ENCODE data around the gene CLIC1. TPM values are rescaled to one million over a fixed set of nuclear protein-coding genes. Genes with fewer than 3 reads are reported as not detected.
"Not testable (repeated sequence)": the region's sequence is repeated elsewhere in the genome, so short reads cannot be mapped to it uniquely, and the experiment has no call there.

CLIC1 gene
- total and polyA plus RNA-seq, 5 donors: 99.4 to 153 (median 116) TPM

DNA sequence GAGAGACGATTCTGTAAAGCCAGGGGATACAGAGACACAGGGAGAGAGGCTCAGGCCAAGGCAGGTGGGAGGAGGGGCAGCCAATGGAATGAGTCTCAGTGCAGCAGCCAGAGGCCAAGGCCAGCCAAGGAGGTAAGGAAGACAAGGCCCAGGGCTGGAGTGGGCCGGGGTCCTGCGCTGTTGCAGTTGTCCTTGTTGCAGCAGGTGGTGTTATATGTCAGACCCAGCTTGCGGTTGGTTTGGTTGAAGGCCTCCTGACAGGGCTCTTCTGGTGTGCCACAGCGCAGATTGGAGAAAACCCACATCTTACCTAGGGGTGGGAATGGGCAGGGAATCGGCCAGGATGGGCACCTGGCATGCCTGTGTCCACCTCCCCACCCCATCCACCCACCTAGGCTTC, 17.3 kb downstream of the CLIC1 start:
- intact Hi-C loops (cut with DNase I): no loop called here

DNA sequence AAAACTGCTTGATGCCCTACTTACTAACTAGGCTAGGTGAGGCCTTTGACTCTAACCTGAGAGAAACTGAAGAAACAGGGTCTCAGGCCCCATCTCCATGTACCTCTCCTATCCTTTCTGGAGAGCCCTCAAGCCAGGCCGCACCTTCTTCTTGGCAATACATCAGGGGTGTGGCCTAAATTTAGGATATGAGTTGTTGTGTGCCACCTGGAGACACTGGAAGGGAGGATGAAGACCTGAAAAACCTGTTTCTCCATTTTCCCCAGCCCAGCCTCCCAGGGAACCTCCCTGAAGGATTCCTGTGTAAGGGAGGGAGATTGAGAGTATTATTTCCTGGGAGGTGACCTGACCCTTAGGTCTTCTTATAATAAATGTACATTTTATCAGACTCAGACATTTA, 18.1 kb downstream of the CLIC1 start:
- no peaks in the 10 kb centered on the region for H3K9me3 ChIP-seq (ENCODE audit: control insufficient read depth, low read length)
- DNase-seq (no peak), ATAC-seq (no peak)
- H3K27ac ChIP-seq (ENCODE audit: low read length): no peak overlapping the region
- H3K27me3 ChIP-seq (ENCODE audit: control insufficient read depth, insufficient read depth): no peaks in the 10 kb centered on the region
- H3K4me1 ChIP-seq (ENCODE audit: control insufficient read depth, insufficient read depth, low read length): no peaks in the 10 kb centered on the region
- intact Hi-C loops (cut with DNase I): no loop called here
- 86% methylated on average over 1 of the region's 1 CpG for WGBS
- no peak overlapping the region for H3K4me3 ChIP-seq (ENCODE audit: low read length)

More for the DNA sequence above, 17.3 kb downstream of the CLIC1 start:
- H3K27me3 ChIP-seq (ENCODE audit: control insufficient read depth, insufficient read depth): no peaks in the 10 kb centered on the region
- no peaks in the 10 kb centered on the region for H3K4me1 ChIP-seq (ENCODE audit: control insufficient read depth, insufficient read depth, low read length)
- ATAC-seq: no peak
- H3K27ac ChIP-seq (ENCODE audit: low read length): no peak overlapping the region
- WGBS: 85% methylated on average over 6 of the region's 6 CpGs
- no peaks in the 10 kb centered on the region for H3K9me3 ChIP-seq (ENCODE audit: control insufficient read depth, low read length)
- DNase-seq: no peak
- no peak overlapping the region for H3K4me3 ChIP-seq (ENCODE audit: low read length)

DNA sequence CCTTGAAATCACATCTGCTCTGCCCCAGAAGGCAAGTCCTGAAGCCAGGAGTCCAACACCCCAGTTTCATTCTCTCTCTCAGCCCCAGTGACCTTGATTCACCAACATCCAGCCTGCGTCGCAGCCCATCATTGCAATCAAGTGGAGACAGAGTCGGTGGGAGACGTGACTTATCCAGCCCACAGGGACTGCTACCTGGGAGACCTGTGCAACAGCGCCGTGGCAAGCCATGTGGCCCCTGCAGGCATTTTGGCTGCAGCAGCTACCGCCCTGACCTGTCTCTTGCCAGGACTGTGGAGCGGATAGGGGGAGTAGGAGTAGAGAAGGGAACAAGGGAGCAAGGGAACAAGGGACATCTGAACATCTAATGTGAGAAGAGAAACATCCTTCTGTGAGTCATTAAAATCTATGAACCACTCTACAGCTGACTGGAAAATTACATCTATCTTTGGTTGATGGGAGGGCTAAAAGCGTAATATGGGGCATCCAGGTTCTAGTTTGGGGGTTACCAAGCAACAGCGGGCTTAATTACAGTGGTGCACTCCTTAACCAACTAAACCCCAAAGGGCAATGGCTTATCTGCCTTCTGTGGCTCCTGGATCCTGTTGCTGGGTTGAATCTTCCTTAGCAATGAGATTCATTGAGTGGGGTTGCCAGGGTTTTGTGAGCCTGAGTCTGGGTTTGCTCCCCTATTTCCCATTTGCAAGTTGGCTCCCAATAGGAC, 18.7 kb downstream of the CLIC1 start:
- no peak for DNase-seq
- Histone ChIP-seq H3K4me3 (ENCODE audit: low read length) (no peak overlapping the region), H3K27ac (ENCODE audit: low read length) (no peak overlapping the region), H3K4me1 (ENCODE audit: control insufficient read depth, insufficient read depth, low read length) (no peaks in the 10 kb centered on the region), H3K9me3 (ENCODE audit: control insufficient read depth, low read length) (no peaks in the 10 kb centered on the region), H3K27me3 (ENCODE audit: control insufficient read depth, insufficient read depth) (no peaks in the 10 kb centered on the region)
- 66% methylated on average over 10 of the region's 10 CpGs for WGBS
- ATAC-seq: no peak
- intact Hi-C loops (cut with DNase I): no loop called here

DNA sequence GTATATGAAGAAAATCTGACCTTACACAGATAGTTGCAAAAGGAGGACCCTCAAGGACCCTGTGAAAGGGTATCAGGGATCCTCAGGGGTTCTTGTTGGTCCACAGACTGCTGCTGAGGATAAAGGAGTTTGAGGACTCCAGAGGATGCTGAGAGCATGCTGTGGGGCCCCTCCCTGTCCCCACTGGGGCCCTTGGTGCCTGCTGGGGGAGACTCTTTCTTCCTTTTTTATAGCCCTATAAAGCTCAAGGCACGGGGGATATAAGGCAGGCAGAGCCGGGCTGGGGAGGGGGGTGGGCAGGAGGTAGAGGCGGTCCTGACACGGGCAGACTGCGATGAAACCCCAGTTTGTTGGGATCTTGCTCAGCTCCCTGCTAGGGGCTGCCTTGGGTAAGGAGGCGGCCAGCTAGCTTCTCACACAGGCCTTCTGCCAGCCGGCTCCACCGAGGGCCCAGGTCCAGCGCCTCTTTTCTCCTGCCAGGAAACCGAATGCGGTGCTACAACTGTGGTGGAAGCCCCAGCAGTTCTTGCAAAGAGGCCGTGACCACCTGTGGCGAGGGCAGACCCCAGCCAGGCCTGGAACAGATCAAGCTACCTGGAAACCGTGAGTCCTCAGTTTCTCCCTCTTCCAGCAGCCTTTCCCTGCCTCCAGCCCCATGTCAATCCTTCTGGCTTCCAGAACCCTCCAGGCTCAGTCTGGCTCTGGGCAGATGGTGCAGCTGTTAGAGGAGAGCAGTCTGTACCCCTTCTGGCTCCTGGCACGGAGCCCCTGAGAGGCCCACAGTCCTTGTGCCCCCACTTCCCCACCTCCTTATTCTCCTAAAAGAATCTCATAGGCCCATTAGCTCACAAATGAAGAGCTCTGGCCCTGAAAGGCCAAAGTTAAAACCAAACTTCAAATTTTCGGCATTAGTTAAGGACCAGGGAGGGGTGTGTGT, 21.0 kb downstream of the CLIC1 start, which contains the start of gene LY6G6D:
Gene LY6G6D (plus strand): TSS at position 327 of the 937 bp plus-strand sequence. CDS start 8 bp downstream, at position 335.
- intact Hi-C loops (cut with DNase I): no loop called here
- no peaks in the 10 kb centered on the region for H3K4me1 ChIP-seq (ENCODE audit: control insufficient read depth, insufficient read depth, low read length)
- no peaks in the 10 kb centered on the region for H3K27me3 ChIP-seq (ENCODE audit: control insufficient read depth, insufficient read depth)
- 72% methylated on average over 16 of the region's 16 CpGs for WGBS
- no peak within 1 kb of the TSS for H3K27ac ChIP-seq (ENCODE audit: low read length)
- no peak within 1 kb of the TSS for H3K4me3 ChIP-seq (ENCODE audit: low read length)
- ATAC-seq (no peak), DNase-seq (no peak)
- no peaks in the 10 kb centered on the region for H3K9me3 ChIP-seq (ENCODE audit: control insufficient read depth, low read length)

DNA sequence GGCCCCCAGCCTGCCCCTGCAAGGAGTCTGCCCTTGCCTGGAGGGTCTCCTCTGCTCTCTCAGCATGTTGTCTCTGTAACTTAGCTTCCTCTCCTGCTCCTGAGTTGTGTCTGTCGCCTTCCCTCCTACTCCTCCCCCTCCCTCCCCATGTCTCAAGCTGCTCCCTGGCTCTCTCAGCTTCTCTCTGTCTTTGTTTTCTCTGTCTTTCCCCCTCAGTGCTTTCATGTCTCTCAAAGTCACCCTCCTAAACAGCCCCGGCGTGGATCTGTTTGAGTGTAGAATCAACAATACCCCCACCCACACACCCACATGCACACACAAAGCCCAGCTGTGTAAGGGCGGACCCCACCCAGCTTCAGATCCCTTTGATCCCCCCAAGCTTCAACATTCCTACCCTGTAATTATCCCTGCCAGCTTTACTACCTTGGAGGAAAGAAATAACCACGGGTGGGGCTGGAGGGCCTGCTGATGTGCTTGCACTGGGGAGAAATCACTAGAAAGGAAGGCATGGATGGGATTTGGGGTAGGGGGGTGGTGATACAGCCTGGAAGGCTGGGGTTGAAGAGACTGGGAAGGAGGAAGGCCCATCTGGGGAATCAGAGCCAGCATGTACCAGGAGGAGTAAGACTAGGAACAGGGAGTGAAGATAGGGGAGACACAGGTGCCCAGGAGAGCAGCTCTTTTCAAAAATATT, 22.2 kb downstream of the CLIC1 start:
- ATAC-seq (no peak), DNase-seq (no peak)
- Histone ChIP-seq H3K27ac (ENCODE audit: low read length) (no peak overlapping the region), H3K27me3 (ENCODE audit: control insufficient read depth, insufficient read depth) (no peaks in the 10 kb centered on the region), H3K4me1 (ENCODE audit: control insufficient read depth, insufficient read depth, low read length) (no peaks in the 10 kb centered on the region), H3K4me3 (ENCODE audit: low read length) (no peak overlapping the region), H3K9me3 (ENCODE audit: control insufficient read depth, low read length) (no peaks in the 10 kb centered on the region)
- intact Hi-C loops (cut with DNase I): no loop called here
- 47% methylated on average over 5 of the region's 5 CpGs for WGBS

DNA sequence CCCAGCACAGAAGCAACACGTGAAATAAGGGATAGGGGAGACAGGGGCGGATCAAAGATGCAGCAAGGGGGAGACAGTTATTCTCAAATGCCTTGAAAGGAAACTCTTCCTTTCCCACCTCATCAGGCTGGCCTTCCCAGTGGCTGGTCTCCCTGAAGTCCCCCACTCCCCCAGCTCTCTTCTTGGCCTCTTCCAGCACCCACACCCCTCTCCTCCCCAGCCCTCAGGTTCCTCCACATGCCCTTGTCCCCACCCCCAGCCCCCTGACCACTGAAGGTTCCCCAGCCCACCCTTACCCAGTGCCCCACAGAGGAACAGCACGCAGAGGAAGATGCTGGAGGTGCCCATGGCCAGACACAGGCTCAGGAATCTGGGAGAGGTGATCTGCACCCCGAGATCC, 22.9 kb downstream of the CLIC1 start:
- Histone ChIP-seq H3K27ac (ENCODE audit: low read length) (no peak overlapping the region), H3K27me3 (ENCODE audit: control insufficient read depth, insufficient read depth) (no peaks in the 10 kb centered on the region), H3K9me3 (ENCODE audit: control insufficient read depth, low read length) (no peaks in the 10 kb centered on the region), H3K4me3 (ENCODE audit: low read length) (no peak overlapping the region), H3K4me1 (ENCODE audit: control insufficient read depth, insufficient read depth, low read length) (no peaks in the 10 kb centered on the region)
- WGBS: 63% methylated on average over 4 of the region's 4 CpGs
- ATAC-seq (no peak), DNase-seq (no peak)
- intact Hi-C loops (cut with DNase I): no loop called here

DNA sequence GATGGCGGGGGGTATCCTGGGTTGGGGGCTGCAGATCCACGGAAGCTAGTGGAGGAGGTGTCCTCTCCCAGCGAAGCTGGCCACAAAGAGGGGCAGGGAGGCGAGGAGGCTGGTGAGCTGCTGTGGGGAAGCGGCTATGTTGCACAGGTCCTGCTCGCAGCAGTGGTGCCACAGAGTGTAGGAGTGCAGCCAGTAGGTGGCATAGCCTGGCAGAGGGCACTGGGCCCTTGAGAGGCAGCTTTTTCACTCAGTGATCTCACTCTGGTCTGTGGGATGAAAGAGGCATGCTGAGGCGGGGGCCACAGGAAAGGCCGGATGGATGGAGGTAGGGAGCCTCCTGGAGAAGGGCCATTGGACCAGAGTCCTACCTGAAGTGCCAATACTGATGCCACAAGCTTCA, 24.0 kb downstream of the CLIC1 start:
- intact Hi-C loops (cut with DNase I): no loop called here
- Histone ChIP-seq H3K27me3 (ENCODE audit: control insufficient read depth, insufficient read depth) (no peaks in the 10 kb centered on the region), H3K9me3 (ENCODE audit: control insufficient read depth, low read length) (no peaks in the 10 kb centered on the region), H3K4me3 (ENCODE audit: low read length) (no peak overlapping the region), H3K4me1 (ENCODE audit: control insufficient read depth, insufficient read depth, low read length) (no peaks in the 10 kb centered on the region), H3K27ac (ENCODE audit: low read length) (no peak overlapping the region)
- 74% methylated on average over 8 of the region's 8 CpGs for WGBS
- ATAC-seq: peak; percentile 26 to 54
- no peak for DNase-seq

DNA sequence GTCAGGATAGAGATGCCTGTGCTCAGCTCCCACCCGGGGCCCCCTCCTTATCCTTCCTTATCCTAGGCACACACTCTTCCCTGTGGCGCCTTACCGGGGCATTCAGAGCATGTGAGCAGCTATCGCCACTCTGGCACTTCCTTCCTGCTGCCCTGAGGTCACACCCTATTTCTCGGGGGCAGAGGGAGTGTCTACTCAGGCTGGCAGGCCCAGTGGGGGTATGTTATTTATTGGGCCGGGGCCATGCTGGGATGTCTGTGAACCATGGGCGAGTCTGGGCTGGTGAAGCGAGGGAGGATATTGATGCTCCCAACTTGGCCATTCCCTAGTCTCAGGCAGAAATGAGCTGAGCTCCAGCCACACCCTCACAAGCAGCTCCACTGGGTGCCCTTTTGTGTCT, 25.1 kb downstream of the CLIC1 start:
- 46% methylated on average over 8 of the region's 8 CpGs for WGBS
- Histone ChIP-seq H3K4me3 (ENCODE audit: low read length) (no peak overlapping the region), H3K4me1 (ENCODE audit: control insufficient read depth, insufficient read depth, low read length) (no peaks in the 10 kb centered on the region), H3K27me3 (ENCODE audit: control insufficient read depth, insufficient read depth) (no peaks in the 10 kb centered on the region), H3K9me3 (ENCODE audit: control insufficient read depth, low read length) (no peaks in the 10 kb centered on the region), H3K27ac (ENCODE audit: low read length) (no peak overlapping the region)
- ATAC-seq: peak; percentile 27 to 29
- intact Hi-C loops (cut with DNase I): no loop called here
- DNase-seq: no peak

DNA sequence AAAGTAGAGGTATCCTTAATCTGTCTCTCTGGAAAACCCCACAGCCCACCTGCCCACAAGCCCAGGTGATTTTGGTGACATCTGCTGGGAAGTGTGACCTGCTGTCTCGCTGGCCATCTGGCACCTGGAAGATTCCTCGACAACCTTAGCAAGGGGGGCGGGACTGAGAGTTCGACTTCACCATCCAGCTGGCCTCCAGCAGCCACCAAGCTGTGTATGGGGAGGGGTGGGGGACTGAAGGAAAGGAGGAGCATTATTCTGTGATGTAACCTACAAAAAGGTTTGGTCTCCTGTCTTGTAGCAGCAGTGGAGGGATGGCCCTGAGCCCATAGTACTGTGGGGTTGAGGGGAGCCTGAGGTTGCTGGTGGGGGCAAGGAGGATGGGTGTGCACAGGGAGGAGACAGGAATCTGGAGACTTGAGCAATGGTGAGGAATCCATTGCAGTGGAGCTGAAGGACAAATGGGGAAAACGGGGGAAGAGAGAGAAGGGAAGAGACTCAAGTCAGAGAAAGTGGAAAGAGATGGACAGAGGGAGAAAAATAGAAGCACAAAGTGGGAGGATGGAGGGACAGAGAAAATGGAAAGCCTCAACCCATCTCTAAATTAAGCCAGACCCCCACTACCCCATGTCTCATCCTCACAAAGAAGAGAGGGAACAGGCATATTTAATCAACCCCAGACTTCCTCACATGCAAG, 25.7 kb downstream of the CLIC1 start:
- no peak for DNase-seq
- Histone ChIP-seq H3K4me3 (ENCODE audit: low read length) (no peak overlapping the region), H3K9me3 (ENCODE audit: control insufficient read depth, low read length) (no peaks in the 10 kb centered on the region), H3K27me3 (ENCODE audit: control insufficient read depth, insufficient read depth) (no peaks in the 10 kb centered on the region), H3K4me1 (ENCODE audit: control insufficient read depth, insufficient read depth, low read length) (no peaks in the 10 kb centered on the region), H3K27ac (ENCODE audit: low read length) (no peak overlapping the region)
- intact Hi-C loops (cut with DNase I): no loop called here
- no peak for ATAC-seq
- WGBS: 46% methylated on average over 5 of the region's 5 CpGs

DNA sequence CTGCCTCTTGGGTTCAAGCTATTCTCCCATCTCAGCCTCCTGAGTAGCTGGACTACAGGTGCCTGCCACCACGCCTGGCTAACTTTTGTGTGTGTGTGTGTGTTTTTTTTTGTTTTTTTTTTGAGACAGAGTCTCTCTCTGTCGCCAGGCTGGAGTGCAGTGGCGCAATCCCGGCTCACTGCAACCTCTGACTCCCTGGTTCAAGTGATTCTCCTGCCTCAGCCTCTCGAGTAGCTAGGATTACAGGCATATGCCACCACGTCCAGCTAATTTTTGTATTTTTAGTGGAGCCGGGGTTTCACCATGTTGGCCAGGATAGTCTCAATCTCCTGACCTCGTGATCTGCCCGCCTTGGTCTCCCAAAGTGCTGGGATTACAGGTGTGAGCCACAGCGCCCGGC, 27.2 kb downstream of the CLIC1 start:
- intact Hi-C loops (cut with DNase I); ATAC-seq; H3K9me3 ChIP-seq (ENCODE audit: control insufficient read depth, low read length): not testable (repeated sequence)

More for the DNA sequence above, 27.2 kb downstream of the CLIC1 start:
- H3K27ac ChIP-seq (ENCODE audit: low read length); DNase-seq; H3K4me1 ChIP-seq (ENCODE audit: control insufficient read depth, insufficient read depth, low read length); H3K4me3 ChIP-seq (ENCODE audit: low read length); H3K27me3 ChIP-seq (ENCODE audit: control insufficient read depth, insufficient read depth): not testable (repeated sequence)
- WGBS: 88% methylated on average over 11 of the region's 11 CpGs
